Stimulated activated CD4-positive, alpha-beta T cell treated with anti-CD3 and anti-CD28 coated beads, Interleukin-4, amount 100 ng/mL, for 48 hours (primary cell): Measurements from ENCODE around the gene PGP.

Source experiments
- DNase-seq, 2 donors: peaks; one replicate each; pipeline ENCODE4 v3.0.0-alpha.2; 2020; ENCODE audit warnings: low read depth in 2 of 2

Gene PGP

GRCh38 chr16:2200313-2200712, 14.3 kb downstream of the PGP start:
- no peak for DNase-seq

GRCh38 chr16:2199621-2200139, 15.0 kb downstream of the PGP start:
- DNase-seq, result no peak

GRCh38 chr16:2199095-2199494, 15.5 kb downstream of the PGP start:
- DNase-seq, result no peak

- no peak for DNase-seq
Measured at GRCh38 chr16:2198283-2198682, 16.4 kb downstream of the PGP start.

- no peak for DNase-seq
Measured at GRCh38 chr16:2197765-2198164, 16.9 kb downstream of the PGP start.

GRCh38 chr16:2196981-2197511, 17.6 kb downstream of the PGP start:
- DNase-seq, result no peak

GRCh38 chr16:2196162-2196980, 18.3 kb downstream of the PGP start, which contains the start of gene CASKIN1:
Gene CASKIN1 (minus strand): TSS chr16:2196605. CDS start chr16:2196432, 173 bp downstream.
- DNase-seq, result no peak

- no peak for DNase-seq
Measured at GRCh38 chr16:2195322-2196161, 19.1 kb downstream of the PGP start.

- no peak for DNase-seq
Measured at GRCh38 chr16:2194852-2195321, 19.8 kb downstream of the PGP start.

GRCh38 chr16:2194166-2194834, 20.3 kb downstream of the PGP start:
- DNase-seq, result no peak

- no peak for DNase-seq
Measured at GRCh38 chr16:2191446-2191706, 23.3 kb downstream of the PGP start.

- no peak for DNase-seq
Measured at GRCh38 chr16:2190659-2191445, 23.8 kb downstream of the PGP start.

- no peak for DNase-seq
Measured at GRCh38 chr16:2190002-2190658, 24.5 kb downstream of the PGP start.

GRCh38 chr16:2189252-2189893, 25.3 kb downstream of the PGP start:
- DNase-seq, result no peak

GRCh38 chr16:2188395-2188794, 26.2 kb downstream of the PGP start:
- DNase-seq, result no peak

- no peak for DNase-seq
Measured at GRCh38 chr16:2187212-2187611, 27.4 kb downstream of the PGP start.

- no peak for DNase-seq
Measured at GRCh38 chr16:2186505-2186904, 28.1 kb downstream of the PGP start.

GRCh38 chr16:2186064-2186463, 28.6 kb downstream of the PGP start:
- DNase-seq, result no peak

- no peak for DNase-seq
Measured at GRCh38 chr16:2184962-2185361, 29.7 kb downstream of the PGP start.

- DNase-seq, result no peak
Measured at GRCh38 chr16:2184346-2184745, 30.3 kb downstream of the PGP start.
